HG03039 (cell line): ENCODE data around the gene TFPT.

ENCODE experiments used
- ATAC-seq: cut with Tn5 transposase; IDR thresholded peaks from one replicate; pipeline ENCODE4 v1.9.1; 2021; ENCODE audit warnings: mild to moderate bottlenecking, moderate library complexity; ENCODE audit not compliant: unreplicated experiment

Gene TFPT

GRCh38 chr19:54081032-54081431 lies 34.4 kb downstream of the TFPT start, which contains the start of gene TARM1:
TARM1 (minus strand) TSS chr19:54081365; CDS start chr19:54081340, 25 bp downstream.
- ATAC-seq = no peak

- ATAC-seq = no peak
Observed at GRCh38 chr19:54077334-54077733, 38.1 kb downstream of the TFPT start.

DNA sequence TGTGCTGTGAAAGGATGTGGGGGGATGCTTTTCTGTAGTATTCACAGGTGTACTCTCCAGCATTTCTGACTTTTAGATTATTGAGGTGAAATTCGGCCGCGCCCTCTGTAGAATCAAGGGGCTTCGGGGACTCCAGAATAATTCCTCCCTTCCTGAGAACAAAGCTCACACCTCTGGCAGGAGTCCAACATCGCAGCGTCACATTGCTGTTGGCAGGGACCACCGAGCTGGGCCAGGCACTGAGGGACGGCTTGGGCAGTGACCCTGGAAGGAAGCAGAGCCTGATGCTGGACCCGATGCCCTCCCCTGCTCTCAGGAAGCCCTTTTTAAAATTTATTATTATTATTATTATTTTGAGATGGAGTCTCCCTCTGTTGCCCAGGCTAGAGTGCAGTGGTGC lies 40.6 kb downstream of the TFPT start:
- ATAC-seq = no peak

DNA sequence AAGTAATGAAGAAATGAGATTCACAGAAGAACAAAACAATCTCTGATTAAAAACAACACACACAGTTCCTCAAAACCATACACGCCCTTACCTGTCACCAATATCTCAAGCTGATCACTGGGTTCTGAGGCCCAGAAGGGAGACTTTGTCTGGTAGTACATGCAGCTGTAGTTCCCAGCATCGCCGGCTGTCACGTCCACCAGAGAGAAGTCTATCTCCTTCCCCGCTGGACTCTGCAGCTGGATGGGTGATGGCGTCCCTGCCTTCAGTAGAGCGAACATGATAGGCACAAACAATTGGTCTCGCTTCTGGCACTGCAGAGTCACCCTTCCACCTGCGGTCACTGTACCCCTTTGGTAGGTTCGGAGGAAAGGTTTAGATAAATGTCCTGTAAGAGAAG lies 41.6 kb downstream of the TFPT start:
- no peak for ATAC-seq

DNA sequence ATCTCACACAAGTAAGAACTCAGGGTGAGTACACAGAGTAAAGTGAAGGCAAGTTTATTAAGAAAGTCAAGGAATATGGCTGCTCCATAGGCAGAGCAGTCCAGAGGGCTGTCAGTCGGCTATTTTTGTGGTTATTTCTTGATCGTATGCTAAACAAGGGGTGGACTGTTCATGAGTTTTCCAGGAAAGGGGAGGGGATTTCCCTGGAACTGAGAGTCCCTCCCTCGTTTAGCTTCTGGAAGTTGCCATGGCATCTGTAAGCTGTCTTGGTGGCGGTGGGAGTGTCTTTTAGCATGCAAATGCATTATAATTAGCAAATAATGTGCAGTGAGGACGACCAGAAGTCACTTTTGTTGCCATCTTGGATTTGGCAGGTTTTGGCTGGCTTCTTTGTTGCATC lies 46.0 kb downstream of the TFPT start:
- ATAC-seq = no peak

DNA sequence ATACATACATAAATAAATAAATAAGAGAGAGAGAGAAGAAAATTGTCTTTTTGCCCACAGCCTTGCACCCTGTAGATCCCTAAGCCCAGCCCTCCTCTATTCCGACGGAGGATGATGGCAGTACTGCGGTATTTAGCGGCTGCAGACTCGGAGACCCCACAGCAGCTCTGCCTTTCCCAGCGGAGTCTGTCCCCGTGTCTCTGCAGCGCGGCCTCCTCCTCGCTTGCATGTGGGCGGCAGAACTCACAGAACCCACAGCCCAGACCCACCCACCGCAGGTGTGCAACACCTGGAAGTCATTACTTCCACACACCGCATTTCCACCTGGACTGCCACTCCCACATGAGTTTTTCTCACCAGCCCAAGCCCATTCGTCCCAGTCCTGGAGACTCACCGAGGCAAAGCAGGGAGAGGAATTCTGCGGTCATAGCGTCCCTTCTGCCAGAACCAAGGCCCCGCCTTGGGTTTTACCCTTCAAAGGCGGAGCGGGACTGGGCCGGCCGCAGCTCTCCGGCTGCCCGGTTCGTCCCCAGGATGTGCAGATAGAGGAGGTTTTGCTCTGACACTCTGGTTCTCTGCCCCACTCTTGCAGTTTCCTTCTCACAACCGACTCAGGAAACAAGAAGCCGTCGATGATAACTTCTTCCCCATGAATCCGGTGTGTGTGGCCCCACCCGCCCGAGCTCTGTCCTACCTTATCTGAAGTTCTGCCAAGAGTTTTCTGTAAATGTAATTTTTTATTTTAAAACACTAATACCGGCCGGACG lies 51.9 kb downstream of the TFPT start, which contains the start of gene VSTM1:
Gene VSTM1 (minus strand): TSS at position 548 of the 767 bp plus-strand sequence. CDS start 120 bp downstream, at position 428.
- ATAC-seq = no peak

DNA sequence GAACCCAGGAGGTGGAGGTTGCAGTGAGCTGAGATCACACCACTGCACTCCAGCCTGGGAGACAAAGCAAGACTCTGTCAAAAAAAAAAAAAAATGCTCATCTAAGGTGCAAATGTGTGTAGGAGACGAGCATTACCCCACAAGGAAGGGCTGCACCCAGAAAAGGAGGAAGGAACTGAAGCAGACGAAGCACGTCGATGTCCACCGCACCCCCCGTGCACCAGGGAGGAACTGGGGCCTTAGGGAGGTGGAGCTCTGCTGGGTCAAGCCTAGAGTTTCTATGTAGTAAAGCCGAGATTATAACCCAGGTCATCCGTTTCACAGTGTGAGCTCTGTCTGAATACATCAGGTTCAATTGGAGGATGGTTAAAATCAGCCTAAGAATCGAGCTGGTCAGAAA lies 52.8 kb downstream of the TFPT start:
- ATAC-seq = no peak
